Ishikawa (cell line): ENCODE results near the gene ARHGAP44.
A peak's percentile ranks its signal among the peaks of the same experiment; 100 is the strongest.

Experiments
- CEBPB ChIP-seq: IDR thresholded peaks from 2 replicates; pipeline ENCODE4 v1.6.1; 2012
- CREB1 ChIP-seq: IDR thresholded peaks from 2 replicates; pipeline ENCODE4 v1.6.1; 2012; ENCODE audit warnings: low read depth
- EGR1 ChIP-seq: IDR thresholded peaks from 2 replicates; pipeline ENCODE4 v1.6.1; 2012
- EP300 ChIP-seq: IDR thresholded peaks from 2 replicates; pipeline ENCODE4 v1.6.1; 2012; ENCODE audit warnings: borderline replicate concordance
- FOXM1 ChIP-seq: IDR thresholded peaks from 2 replicates; pipeline ENCODE4 v1.6.1; 2012; ENCODE audit warnings: low read depth, borderline replicate concordance
- MAX ChIP-seq: IDR thresholded peaks from 2 replicates; pipeline ENCODE4 v1.6.1; 2012
- NFIC ChIP-seq: IDR thresholded peaks from 2 replicates; pipeline ENCODE4 v1.6.1; 2012
- RAD21 ChIP-seq: IDR thresholded peaks from 2 replicates; pipeline ENCODE4 v1.6.1; 2012; ENCODE audit warnings: low read depth
- TAF1 ChIP-seq: IDR thresholded peaks from 2 replicates; pipeline ENCODE4 v1.6.1; 2012; ENCODE audit warnings: low read depth, mild to moderate bottlenecking
- TCF12 ChIP-seq: IDR thresholded peaks from 2 replicates; pipeline ENCODE4 v1.6.1; 2012; ENCODE audit warnings: low read depth
- TEAD4 ChIP-seq: IDR thresholded peaks from 2 replicates; pipeline ENCODE4 v1.6.1; 2012
- YY1 ChIP-seq: IDR thresholded peaks from 2 replicates; pipeline ENCODE4 v1.6.1; 2012; ENCODE audit warnings: low read depth
- ZBTB7A ChIP-seq: IDR thresholded peaks from 2 replicates; pipeline ENCODE4 v1.6.1; 2012; ENCODE audit warnings: low read depth
- TF ChIP-seq, protein P1 (sequence below): IDR thresholded peaks from 2 replicates; pipeline ENCODE4 v1.6.1; 2012
- TF ChIP-seq, protein P2 (sequence below): IDR thresholded peaks from 2 replicates; pipeline ENCODE4 v1.6.1; 2012; ENCODE audit warnings: low read depth, mild to moderate bottlenecking

The ARHGAP44 gene

GRCh38 chr17:13030459-13031300 lies 241.4 kb downstream of the ARHGAP44 start:
- TF ChIP-seq EGR1 (no peak), TEAD4 (no peak), MAX (no peak), RAD21 (peak; percentile 53)

DNA sequence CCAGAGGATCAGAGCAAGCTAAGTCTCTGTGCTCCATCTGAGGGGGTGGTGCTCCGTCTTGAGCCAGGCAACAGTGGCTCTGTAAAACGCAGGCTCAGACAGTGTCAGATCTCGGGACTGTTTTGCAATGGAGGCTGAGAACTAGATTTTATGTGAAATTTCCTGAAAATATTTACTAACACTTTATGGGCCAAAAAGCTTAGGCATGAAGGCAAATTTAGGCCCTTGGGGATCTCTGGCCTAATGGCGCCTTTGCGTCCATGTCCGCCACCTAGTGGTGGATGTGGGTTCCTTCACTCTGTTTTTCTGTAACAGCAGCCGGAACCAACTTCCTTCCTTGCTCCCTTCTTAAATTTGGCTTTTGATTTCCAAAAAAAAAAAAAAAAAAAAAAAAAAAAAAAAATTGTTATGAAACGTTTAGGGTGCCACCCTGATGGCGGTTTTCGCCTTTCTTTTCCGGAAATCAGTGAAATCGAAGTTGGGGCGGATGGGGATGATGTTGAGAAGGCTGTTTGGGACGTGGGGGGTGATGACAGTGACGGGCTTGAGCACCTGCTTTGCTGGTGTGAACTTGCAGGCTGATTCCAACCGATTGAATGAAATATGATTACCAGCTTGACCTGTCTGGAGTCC lies 242.5 kb downstream of the ARHGAP44 start:
- TF ChIP-seq CEBPB (no peak), NFIC (no peak), EGR1 (no peak), YY1 (peak; percentile 76), RAD21 (peak; percentile 30; the same call in 1 of the 2 replicates), ZBTB7A (no peak)

DNA sequence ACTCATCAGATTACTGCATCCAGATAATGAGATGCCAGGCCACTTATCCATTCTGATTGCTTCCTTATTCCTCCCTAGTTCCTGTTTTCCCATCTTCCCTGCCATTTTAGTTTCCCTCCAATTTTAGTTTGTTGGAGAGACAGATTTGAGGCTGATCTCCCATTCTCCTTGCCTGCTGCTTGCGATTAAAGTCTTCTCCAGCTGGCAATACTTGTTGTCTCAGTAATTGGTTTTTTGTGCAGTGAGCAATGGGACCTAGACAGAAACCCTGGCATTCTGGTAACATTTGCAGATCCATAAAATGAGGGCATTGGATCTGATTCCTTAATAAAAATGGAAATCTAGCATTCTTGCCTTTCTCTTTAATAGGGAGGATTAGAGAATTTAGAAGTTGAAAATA lies 246.1 kb downstream of the ARHGAP44 start:
- TF ChIP-seq, protein P1, sequence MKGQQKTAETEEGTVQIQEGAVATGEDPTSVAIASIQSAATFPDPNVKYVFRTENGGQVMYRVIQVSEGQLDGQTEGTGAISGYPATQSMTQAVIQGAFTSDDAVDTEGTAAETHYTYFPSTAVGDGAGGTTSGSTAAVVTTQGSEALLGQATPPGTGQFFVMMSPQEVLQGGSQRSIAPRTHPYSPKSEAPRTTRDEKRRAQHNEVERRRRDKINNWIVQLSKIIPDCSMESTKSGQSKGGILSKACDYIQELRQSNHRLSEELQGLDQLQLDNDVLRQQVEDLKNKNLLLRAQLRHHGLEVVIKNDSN = no peak
- TF ChIP-seq YY1 (no peak), TEAD4 (no peak), EP300 (no peak), TAF1 (no peak), MAX (no peak), CEBPB (no peak), RAD21 (no peak), FOXM1 (no peak), EGR1 (no peak), TCF12 (no peak), CREB1 (no peak), NFIC (no peak)
- TF ChIP-seq, protein P2, sequence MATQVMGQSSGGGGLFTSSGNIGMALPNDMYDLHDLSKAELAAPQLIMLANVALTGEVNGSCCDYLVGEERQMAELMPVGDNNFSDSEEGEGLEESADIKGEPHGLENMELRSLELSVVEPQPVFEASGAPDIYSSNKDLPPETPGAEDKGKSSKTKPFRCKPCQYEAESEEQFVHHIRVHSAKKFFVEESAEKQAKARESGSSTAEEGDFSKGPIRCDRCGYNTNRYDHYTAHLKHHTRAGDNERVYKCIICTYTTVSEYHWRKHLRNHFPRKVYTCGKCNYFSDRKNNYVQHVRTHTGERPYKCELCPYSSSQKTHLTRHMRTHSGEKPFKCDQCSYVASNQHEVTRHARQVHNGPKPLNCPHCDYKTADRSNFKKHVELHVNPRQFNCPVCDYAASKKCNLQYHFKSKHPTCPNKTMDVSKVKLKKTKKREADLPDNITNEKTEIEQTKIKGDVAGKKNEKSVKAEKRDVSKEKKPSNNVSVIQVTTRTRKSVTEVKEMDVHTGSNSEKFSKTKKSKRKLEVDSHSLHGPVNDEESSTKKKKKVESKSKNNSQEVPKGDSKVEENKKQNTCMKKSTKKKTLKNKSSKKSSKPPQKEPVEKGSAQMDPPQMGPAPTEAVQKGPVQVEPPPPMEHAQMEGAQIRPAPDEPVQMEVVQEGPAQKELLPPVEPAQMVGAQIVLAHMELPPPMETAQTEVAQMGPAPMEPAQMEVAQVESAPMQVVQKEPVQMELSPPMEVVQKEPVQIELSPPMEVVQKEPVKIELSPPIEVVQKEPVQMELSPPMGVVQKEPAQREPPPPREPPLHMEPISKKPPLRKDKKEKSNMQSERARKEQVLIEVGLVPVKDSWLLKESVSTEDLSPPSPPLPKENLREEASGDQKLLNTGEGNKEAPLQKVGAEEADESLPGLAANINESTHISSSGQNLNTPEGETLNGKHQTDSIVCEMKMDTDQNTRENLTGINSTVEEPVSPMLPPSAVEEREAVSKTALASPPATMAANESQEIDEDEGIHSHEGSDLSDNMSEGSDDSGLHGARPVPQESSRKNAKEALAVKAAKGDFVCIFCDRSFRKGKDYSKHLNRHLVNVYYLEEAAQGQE = no peak

DNA sequence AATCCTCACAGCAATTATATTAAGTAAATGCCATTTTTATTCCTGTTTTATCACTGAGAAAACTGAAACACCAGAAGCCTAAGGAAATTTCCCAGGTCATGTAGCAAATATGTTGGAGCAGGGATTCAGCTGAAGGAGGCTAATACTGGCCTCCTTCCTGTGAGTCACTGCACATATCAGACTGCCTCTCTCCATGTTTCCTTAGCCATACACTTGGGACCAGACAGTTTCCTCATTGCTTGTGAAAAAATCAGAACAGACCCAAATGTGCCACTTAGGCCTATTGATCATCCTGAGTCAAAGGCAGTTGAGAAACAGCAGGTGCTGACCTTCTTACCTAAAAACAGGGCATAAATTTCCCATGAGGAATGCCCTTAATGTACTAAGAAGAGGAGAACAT lies 247.5 kb downstream of the ARHGAP44 start:
- no peak for TF ChIP-seq TEAD4
- TF ChIP-seq FOXM1 = no peak
- no peak for TF ChIP-seq TAF1
- no peak for TF ChIP-seq MAX

DNA sequence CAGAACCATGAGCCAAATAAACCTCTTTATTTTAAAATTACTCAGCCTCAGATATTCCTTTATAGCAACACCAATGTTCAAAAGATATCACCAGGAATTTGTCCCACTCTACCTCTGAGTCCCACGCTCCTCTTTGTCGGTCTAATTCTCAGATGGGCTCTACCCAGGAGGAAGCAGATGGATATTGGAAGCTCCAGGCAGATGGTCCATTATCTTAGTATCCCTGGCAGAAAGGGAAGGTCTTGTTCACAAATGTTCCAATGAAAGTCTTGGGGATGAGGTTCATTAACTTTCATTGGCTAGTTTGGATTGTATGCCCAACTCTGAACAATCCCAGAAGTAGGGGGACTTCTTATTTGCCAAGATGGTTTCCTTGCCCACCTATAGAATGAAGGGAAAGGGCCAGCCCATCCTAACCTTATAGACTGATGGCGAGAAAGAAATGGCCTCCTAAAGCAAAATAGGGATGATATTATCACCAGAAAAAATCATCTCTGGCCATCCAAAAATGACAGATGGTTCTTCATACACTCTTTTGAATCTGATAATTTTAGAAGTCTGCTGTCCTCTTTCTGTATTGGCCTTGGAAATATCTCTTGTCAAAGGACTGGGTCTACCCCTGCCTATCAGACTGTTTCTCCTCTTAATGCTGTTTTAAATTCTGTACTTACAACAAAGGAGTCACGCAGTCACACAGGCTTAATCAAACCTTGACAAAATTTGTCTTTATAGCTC lies 249.8 kb downstream of the ARHGAP44 start:
- no peak for TF ChIP-seq TAF1
- no peak for TF ChIP-seq NFIC
- TF ChIP-seq MAX = no peak
- TF ChIP-seq RAD21 = no peak
- TF ChIP-seq EGR1 = no peak
- no peak for TF ChIP-seq FOXM1
- TF ChIP-seq, protein P2 = no peak
- TF ChIP-seq ZBTB7A = no peak
- TF ChIP-seq TCF12 = no peak
